ENCODE measurements around the gene MS4A7. TPM values are rescaled to one million over a fixed set of nuclear protein-coding genes. Genes with fewer than 3 reads are reported as not detected.

The MS4A7 gene
- total RNA-seq, 1 donor from 2014 or later = 13.7 TPM

Other genes with a start within 250 kb of the MS4A7 start
- gene MS4A6A, start 195.4 kb upstream of the MS4A7 start, total RNA-seq = 37.7 TPM
- gene MS4A4E, start 135.4 kb upstream of the MS4A7 start, total RNA-seq = 2.3 TPM
- gene MS4A4A, start 97.9 kb upstream of the MS4A7 start, total RNA-seq = 5.6 TPM
- not detected for gene MS4A6E, start 51.3 kb upstream of the MS4A7 start, total RNA-seq
- gene MS4A14, start 17.9 kb downstream of the MS4A7 start, total RNA-seq = 0.43 TPM
- gene MS4A5, start 51.0 kb downstream of the MS4A7 start, total RNA-seq = not detected
- 0.40 TPM for gene MS4A1, start 77.3 kb downstream of the MS4A7 start, total RNA-seq
- not detected for gene MS4A12, start 114.2 kb downstream of the MS4A7 start, total RNA-seq
- not detected for gene MS4A13, start 136.9 kb downstream of the MS4A7 start, total RNA-seq

All from left lobe of liver (tissue), 1 donor.